IMR-90 (cell line): ENCODE measurements around the gene FLNA. TPM values are rescaled to one million over a fixed set of nuclear protein-coding genes. Genes with fewer than 3 reads are reported as not detected.

ENCODE experiments used
- ATAC-seq: fragments of 200-7000 bp; cut with Tn5 transposase; 2 replicates; pipeline ENCODE4 v1.9.1; 2020; ENCODE audit warnings: low read depth, mild to moderate bottlenecking, moderate library complexity
- BruUV-seq: library from RNA; stranded (reverse); fragments of 400-500 nt; replicated peaks from 2 replicates; lab custom pipeline; 2021; lab: Mats Ljungman, UMichigan
- CTCF ChIA-PET: fragments of 300-600 bp; formaldehyde crosslinking; extraction: SDS; loops from one replicate; lab custom pipeline; 2021; ENCODE audit warnings: antibody characterized with exemption; lab: Yijun Ruan, JAX
- POLR2A ChIA-PET: fragments of 300-600 bp; sonication (Branson Sonifier 250); formaldehyde crosslinking; loops from one replicate; lab custom pipeline; 2022; ENCODE audit warnings: antibody characterized with exemption; ENCODE audit not compliant: unreplicated experiment; lab: Charles Lee
- DNase-seq: peaks from one replicate; pipeline ENCODE4 v3.0.0; 2013
- H2AFZ ChIP-seq: replicated peaks from 2 replicates; pipeline ENCODE3; 2013; ENCODE audit warnings: low read length, mild to moderate bottlenecking; ENCODE audit not compliant: poor library complexity
- H2AK5ac ChIP-seq: 2 replicates; pipeline ENCODE4 v1.6.1; 2013; ENCODE audit warnings: low read depth, low read length, inconsistent platforms
- H2AK9ac ChIP-seq: replicated peaks from 2 replicates; pipeline ENCODE3; 2013; ENCODE audit warnings: mild to moderate bottlenecking, low read depth, low read length, moderate library complexity; ENCODE audit not compliant: poor library complexity
- H2BK120ac ChIP-seq: 2 replicates; pipeline ENCODE4 v1.6.1; 2013; ENCODE audit warnings: low read depth, low read length, inconsistent platforms
- H2BK15ac ChIP-seq: 3 replicates; pipeline ENCODE4 v1.6.1; 2013; ENCODE audit warnings: low read depth, low read length, inconsistent platforms
- H2BK20ac ChIP-seq: 2 replicates; pipeline ENCODE4 v1.6.1; 2013; ENCODE audit warnings: low read depth, mild to moderate bottlenecking, inconsistent platforms, low read length, moderate library complexity
- H2BK5ac ChIP-seq: 2 replicates; pipeline ENCODE4 v1.6.1; 2013; ENCODE audit warnings: mild to moderate bottlenecking, low read depth, low read length, inconsistent platforms; ENCODE audit not compliant: poor library complexity, severe bottlenecking
- H3K14ac ChIP-seq: replicated peaks from 2 replicates; pipeline ENCODE4 v1.6.1; 2013; ENCODE audit warnings: low read depth, low read length, inconsistent platforms
- H3K18ac ChIP-seq: 2 replicates; pipeline ENCODE4 v1.6.1; 2013; ENCODE audit warnings: low read depth, low read length, control low read depth
- H3K23ac ChIP-seq: 2 replicates; pipeline ENCODE4 v1.6.1; 2013; ENCODE audit warnings: low read depth, low read length, inconsistent platforms
- H3K27ac ChIP-seq: 2 replicates; pipeline ENCODE4 v1.5.1; 2013; ENCODE audit warnings: mild to moderate bottlenecking, control low read depth, low read length; ENCODE audit not compliant: insufficient read depth
- H3K27me3 ChIP-seq: 2 replicates; pipeline ENCODE4 v1.6.1; 2013; ENCODE audit warnings: low read length; ENCODE audit not compliant: control insufficient read depth, insufficient read depth
- H3K36me3 ChIP-seq: 2 replicates; pipeline ENCODE4 v1.6.1; 2013; ENCODE audit warnings: low read length, mixed read lengths; ENCODE audit not compliant: control insufficient read depth, insufficient read depth
- H3K4ac ChIP-seq: 2 replicates; pipeline ENCODE4 v1.6.1; 2013; ENCODE audit warnings: low read depth, low read length, inconsistent platforms
- H3K4me1 ChIP-seq: 2 replicates; pipeline ENCODE4 v1.6.1; 2013; ENCODE audit warnings: low read length, mixed read lengths; ENCODE audit not compliant: control insufficient read depth, insufficient read depth
- H3K4me2 ChIP-seq: 2 replicates; pipeline ENCODE4 v1.6.1; 2013; ENCODE audit warnings: low read depth, mild to moderate bottlenecking, control low read depth, low read length, moderate library complexity
- H3K4me3 ChIP-seq: 2 replicates; pipeline ENCODE4 v1.5.1; 2013; ENCODE audit warnings: low read depth, mild to moderate bottlenecking, control low read depth, low read length, moderate library complexity; ENCODE audit not compliant: insufficient read depth
- H3K56ac ChIP-seq: 2 replicates; pipeline ENCODE4 v1.6.1; 2013; ENCODE audit warnings: low read length, inconsistent platforms; ENCODE audit not compliant: insufficient read depth; ENCODE audit errors: extremely low read depth
- H3K79me1 ChIP-seq, 2 experiments: 2 replicates each; pipeline ENCODE4 v1.6.1; 2013; ENCODE audit warnings: low read length in 2 of 2, inconsistent platforms in 1 of 2, low read depth in 1 of 2
- H3K9ac ChIP-seq: 2 replicates; pipeline ENCODE4 v1.6.1; 2013; ENCODE audit warnings: low read depth, low read length, control low read depth
- H3K9me1 ChIP-seq: 2 replicates; pipeline ENCODE4 v1.6.1; 2013; ENCODE audit warnings: low read length, inconsistent platforms; ENCODE audit not compliant: insufficient read depth
- H3K9me3 ChIP-seq: 2 replicates; pipeline ENCODE4 v1.6.1; 2013; ENCODE audit warnings: low read length; ENCODE audit not compliant: control insufficient read depth, insufficient read depth
- H4K20me1 ChIP-seq: 2 replicates; pipeline ENCODE4 v1.6.1; 2013; ENCODE audit warnings: low read length, inconsistent platforms; ENCODE audit not compliant: insufficient read depth
- H4K5ac ChIP-seq: 2 replicates; pipeline ENCODE4 v1.6.1; 2013; ENCODE audit warnings: mild to moderate bottlenecking, low read depth, low read length, control low read depth
- H4K8ac ChIP-seq, 2 experiments: 2 replicates each; pipeline ENCODE4 v1.6.1; 2013; ENCODE audit warnings: low read depth in 2 of 2, low read length in 2 of 2, control low read depth in 1 of 2, inconsistent platforms in 1 of 2
- H4K91ac ChIP-seq: 2 replicates; pipeline ENCODE4 v1.6.1; 2013; ENCODE audit warnings: low read depth, low read length, inconsistent platforms; ENCODE audit not compliant: insufficient read depth
- ELK1 ChIP-seq: fragments of 150-350 bp; IDR thresholded peaks from 2 replicates; pipeline ENCODE4 v1.6.1; 2016; ENCODE audit warnings: low read depth, mild to moderate bottlenecking, low read length, moderate library complexity, borderline replicate concordance
- NFE2L2 ChIP-seq: fragments of 150-350 bp; IDR thresholded peaks from 2 replicates; pipeline ENCODE4 v1.6.1; 2016; ENCODE audit warnings: low read depth, mild to moderate bottlenecking, low read length
- RAD21 ChIP-seq: IDR thresholded peaks from 2 replicates; pipeline ENCODE4 v1.6.1; 2012; ENCODE audit warnings: low read length, improper control_type of control experiment
- RCOR1 ChIP-seq: IDR thresholded peaks from 2 replicates; pipeline ENCODE4 v1.6.1; 2012; ENCODE audit warnings: mild to moderate bottlenecking, low read length, improper control_type of control experiment; ENCODE audit not compliant: insufficient replicate concordance
- SMC3 ChIP-seq: fragments of 150-350 bp; IDR thresholded peaks from 2 replicates; pipeline ENCODE4 v1.6.1; 2016; ENCODE audit warnings: low read depth, mild to moderate bottlenecking, antibody characterized with exemption, low read length, moderate library complexity
- USF2 ChIP-seq: fragments of 150-350 bp; IDR thresholded peaks from 2 replicates; pipeline ENCODE4 v1.6.1; 2017; ENCODE audit warnings: mild to moderate bottlenecking, antibody characterized with exemption, low read length, low read depth
- WGBS, 2 experiments: methylation state at CpG; one replicate each; pipeline versions ENCODE4 v1.1.5 to v1.1.7; 2013; ENCODE audit warnings: missing lambda C conversion rate in 2 of 2; ENCODE audit not compliant: insufficient read length in 1 of 2; ENCODE audit errors: extremely low coverage in 2 of 2; 5-methylcytosine and 5-hydroxymethylcytosine counted together
- dilution Hi-C: fragments of 300-500 bp; cut with HindIII; formaldehyde crosslinking; loops from one replicate; pipeline ENCODE4 v1.14.3; 2018; ENCODE audit warnings: low sequenced_read_pairs; ENCODE audit not compliant: unreplicated experiment
- in situ Hi-C: fragments of 300-500 bp; cut with MboI; formaldehyde crosslinking; loops from 3 replicates; pipeline ENCODE4 v1.14.3; 2019; ENCODE audit warnings: low sequenced_read_pairs, inconsistent platforms, mixed read lengths
- intact Hi-C: fragments of 100-400 bp; cut with micrococcal nuclease; formaldehyde crosslinking; loops from 2 replicates; pipeline ENCODE4 v1.10.0; 2022
- polyA plus RNA-seq, 3 experiments: library from polyadenylated mRNA; depleted of rRNA; stranded (reverse); fragments of >200 nt; gene quantifications; 2 replicates each; pipeline ENCODE4 v1.2.3, GENCODE V29; 2012; ENCODE audit warnings: low replicate concordance in 1 of 3
- total RNA-seq: library from RNA; depleted of rRNA; stranded (reverse); fragments of >200 nt; gene quantifications from 2 replicates; pipeline ENCODE4 v1.2.3, GENCODE V29; 2012

FLNA gene
- total and polyA plus RNA-seq, 2 of the 4 experiments (the other 2 are of a cell fraction) = 1,356 to 1,357 TPM

- H4K5ac ChIP-seq = no peak overlapping the region
- CTCF ChIA-PET = no interaction called here
- no peak overlapping the region for H2BK5ac ChIP-seq
- H3K56ac ChIP-seq = no peak overlapping the region
- H3K4me1 ChIP-seq = no peaks in the 10 kb centered on the region
- H2BK120ac ChIP-seq = no peak overlapping the region
- no peak for TF ChIP-seq RAD21
- no peak for TF ChIP-seq USF2
- TF ChIP-seq RCOR1 = no peak
- no peak for TF ChIP-seq ELK1
- no peak for TF ChIP-seq NFE2L2
- TF ChIP-seq SMC3 = no peak
- intact Hi-C loops (no loop called here), in situ Hi-C loops (no loop called here), dilution Hi-C loops (no loop called here)
- H3K79me1 ChIP-seq = peaks cover 9 to 37% of the 10 kb centered on the region in 2 experiments; a peak in 2 of 4 replicates
- no TSS peak for BruUV-seq
- DNase-seq (no peak), ATAC-seq (no peak)
- no peak overlapping the region for H4K91ac ChIP-seq
- no peak overlapping the region for H3K14ac ChIP-seq
- no peak overlapping the region for H3K27ac ChIP-seq
- no peak overlapping the region for H2BK20ac ChIP-seq
- H3K36me3 ChIP-seq = peaks cover 95% of the 10 kb centered on the region
- H2AK5ac ChIP-seq = no peak overlapping the region
- no peak overlapping the region for H3K4me2 ChIP-seq
- H3K23ac ChIP-seq = no peak overlapping the region
- H2AK9ac ChIP-seq = no peak overlapping the region
- no peak overlapping the region for H3K18ac ChIP-seq
- no peaks in the 10 kb centered on the region for H3K27me3 ChIP-seq
- 96% methylated on average over 4 of the region's 11 CpGs; no CpG with 5 or more reads in 1 of the 2 experiments for WGBS, 2 experiments
- H4K8ac ChIP-seq = no peak overlapping the region
- no peak overlapping the region for H3K9ac ChIP-seq
- peaks cover 99% of the 10 kb centered on the region for H4K20me1 ChIP-seq
- POLR2A ChIA-PET = no interaction called here
- H3K9me1 ChIP-seq = no peaks in the 10 kb centered on the region
- no peak overlapping the region for H2BK15ac ChIP-seq
- H3K4me3 ChIP-seq = no peak overlapping the region
- H3K9me3 ChIP-seq = no peaks in the 10 kb centered on the region
- H3K4ac ChIP-seq = no peak overlapping the region
- H2AFZ ChIP-seq = no peak overlapping the region
These were observed 16.4 kb downstream of the FLNA start for GRCh38 chrX:154358011-154358410.
